CD4-positive, alpha-beta T cell (primary cell): Measurements from ENCODE around the gene TRIM23. TPM values are rescaled to one million over a fixed set of nuclear protein-coding genes. Genes with fewer than 3 reads are reported as not detected.

Source experiments
- ATAC-seq: fragments of 200-7000 bp; cut with Tn5 transposase; one replicate; pipeline ENCODE4 v1.10.0; 2022; ENCODE audit warnings: mild to moderate bottlenecking; ENCODE audit not compliant: poor library complexity
- CTCF ChIA-PET: fragments of 350-600 bp; sonication (Branson Sonifier 250); formaldehyde crosslinking; loops from one replicate; lab custom pipeline; 2021; ENCODE audit warnings: antibody characterized with exemption, inconsistent platforms; lab: Charles Lee
- POLR2A ChIA-PET: fragments of 350-600 bp; sonication (Branson Sonifier 250); formaldehyde crosslinking; loops from one replicate; lab custom pipeline; 2021; ENCODE audit warnings: antibody characterized with exemption, inconsistent platforms; lab: Charles Lee
- DNase-seq, 14 experiments: peaks; one replicate each; pipeline ENCODE4 v3.0.0-alpha.2; 2013 to 2020; ENCODE audit warnings: mixed read lengths in 2 of 14
- H3K27ac ChIP-seq, 2 donors: one replicate each; pipeline versions ENCODE4 v1.5.1 to v1.7.0; 2013; ENCODE audit warnings: low read length in 2 of 2, low read depth in 1 of 2, mild to moderate bottlenecking in 1 of 2
- H3K27me3 ChIP-seq, 2 experiments: 1 replicate in 1 of 2; 2 replicates in 1 of 2; pipeline versions ENCODE4 v1.6.1 to v1.7.0; 2013; ENCODE audit warnings: low read length in 2 of 2, control low read depth in 1 of 2, mild to moderate bottlenecking in 1 of 2, moderate library complexity in 1 of 2; ENCODE audit not compliant: insufficient read depth in 2 of 2, control insufficient read depth in 1 of 2
- H3K36me3 ChIP-seq: one replicate; pipeline ENCODE4 v1.6.1; 2013; ENCODE audit warnings: low read length, control low read depth; ENCODE audit not compliant: insufficient read depth
- H3K4me1 ChIP-seq: one replicate; pipeline ENCODE4 v1.6.1; 2013; ENCODE audit warnings: low read length, control low read depth; ENCODE audit not compliant: insufficient read depth
- H3K4me3 ChIP-seq: one replicate; pipeline ENCODE4 v1.5.1; 2013; ENCODE audit warnings: mild to moderate bottlenecking, low read length, moderate library complexity
- H3K9me3 ChIP-seq, 2 experiments: 1 replicate in 1 of 2; 2 replicates in 1 of 2; pipeline versions ENCODE4 v1.6.1 to v1.7.0; 2013; ENCODE audit warnings: low read length in 2 of 2, mild to moderate bottlenecking in 2 of 2, control low read depth in 1 of 2, moderate library complexity in 1 of 2; ENCODE audit not compliant: control insufficient read depth in 1 of 2, insufficient read depth in 1 of 2
- H3K27ac Mint-ChIP-seq: one replicate; pipeline ENCODE4 v1.8.0; 2020; ENCODE audit warnings: mixed read lengths
- H3K27me3 Mint-ChIP-seq: one replicate; pipeline ENCODE4 v1.8.0; 2021; ENCODE audit warnings: mixed read lengths
- H3K36me3 Mint-ChIP-seq: one replicate; pipeline ENCODE4 v1.8.0; 2021; ENCODE audit warnings: low read depth, mixed read lengths
- H3K4me1 Mint-ChIP-seq: one replicate; pipeline ENCODE4 v1.8.0; 2021; ENCODE audit warnings: low read depth, mixed read lengths
- H3K4me3 Mint-ChIP-seq: one replicate; pipeline ENCODE4 v1.8.0; 2020; ENCODE audit warnings: mild to moderate bottlenecking, mixed read lengths
- H3K9me3 Mint-ChIP-seq: one replicate; pipeline ENCODE4 v1.8.0; 2020; ENCODE audit warnings: mixed read lengths
- CTCF ChIP-seq: fragments of 200-600 bp; IDR thresholded peaks from one replicate; pipeline ENCODE4 v1.8.0; 2022; ENCODE audit warnings: antibody characterized with exemption, mild to moderate bottlenecking
- intact Hi-C, 2 experiments: fragments of 100-400 bp; cut with DNase I in 1 of 2; cut with micrococcal nuclease in 1 of 2; formaldehyde crosslinking; loops; one replicate each; pipeline versions ENCODE4 v1.15.1 to v1.9.0; 2023 to 2025; cut with DNase I, micrococcal nuclease
- total RNA-seq, 174 experiments: library from RNA in 2 of 174; stranded (reverse) in 2 of 174; gene quantifications; one replicate each; pipeline ENCODE4 v1.2.3 and lab custom pipeline; 2021 to 2026

The TRIM23 gene
- total RNA-seq, 2 experiments from 2014 or later, result 24.0 to 30.6 TPM

GRCh38 chr5:65539827-65540226 is 84.3 kb downstream of the TRIM23 start:
- no peaks in the 10 kb centered on the region for H3K4me1 ChIP-seq
- Mint-ChIP-seq H3K4me3 (no peak overlapping the region), H3K36me3 (peaks cover 71% of the 10 kb centered on the region), H3K27me3 (no peaks in the 10 kb centered on the region), H3K27ac (no peak overlapping the region), H3K4me1 (no peaks in the 10 kb centered on the region), H3K9me3 (no peaks in the 10 kb centered on the region)
- H3K36me3 ChIP-seq, result no peaks in the 10 kb centered on the region
- ATAC-seq (no peak), DNase-seq (no peak)
- no peak overlapping the region for H3K27ac ChIP-seq
- ChIA-PET POLR2A (no interaction called here), CTCF (no interaction called here)
- no peak for TF ChIP-seq CTCF
- H3K9me3 ChIP-seq, result no peaks in the 10 kb centered on the region
- H3K27me3 ChIP-seq, result no peaks in the 10 kb centered on the region
- intact Hi-C loops, result no loop called here
- H3K4me3 ChIP-seq, result no peak overlapping the region

Other genes with a start within 250 kb of the TRIM23 start
- 1 to 10 TPM; 2.0 to 2.6 TPM for gene ADAMTS6, start 142.4 kb downstream of the TRIM23 start, total RNA-seq
- 10 to 100 TPM; 14.4 to 16.8 TPM for gene CENPK, start 61.2 kb downstream of the TRIM23 start, total RNA-seq
- gene PPWD1, start 61.0 kb downstream of the TRIM23 start, total RNA-seq, result 10 to 100 TPM; 88.0 to 89.2 TPM
- 10 to 100 TPM; 11.5 to 11.7 TPM for gene SHLD3, start 694 bp upstream of the TRIM23 start, total RNA-seq
- 10 to 100 TPM; 11.2 to 14.4 TPM for gene TRAPPC13, start 694 bp upstream of the TRIM23 start, total RNA-seq
- gene SGTB, start 97.8 kb upstream of the TRIM23 start, total RNA-seq, result 10 to 100 TPM; 84.2 to 93.7 TPM
- 1 to 10 TPM; 1.4 to 2.5 TPM for gene NLN, start 97.9 kb upstream of the TRIM23 start, total RNA-seq